Liver (tissue), 9 donors: ENCODE measurements around the gene TCF7L2. TPM values are rescaled to one million over a fixed set of nuclear protein-coding genes. Genes with fewer than 3 reads are reported as not detected.

Experiments used
- DNase-seq: peaks from one replicate; pipeline ENCODE4 v3.0.0-alpha.2; 2017; ENCODE audit warnings: low spot score
- H3K27ac ChIP-seq, 2 donors: one replicate each; pipeline ENCODE4 v1.7.0; 2013; ENCODE audit warnings: inconsistent platforms in 2 of 2, low read length in 2 of 2, control low read depth in 1 of 2, low read depth in 1 of 2, mild to moderate bottlenecking in 1 of 2
- H3K27me3 ChIP-seq, 4 donors: one replicate each; pipeline versions ENCODE4 v1.6.1 to v1.7.0; 2013; ENCODE audit warnings: low read length in 3 of 4, inconsistent platforms in 1 of 4, mild to moderate bottlenecking in 1 of 4, moderate library complexity in 1 of 4; ENCODE audit not compliant: control insufficient read depth in 4 of 4, insufficient read depth in 4 of 4
- H3K36me3 ChIP-seq, 4 donors: one replicate each; pipeline versions ENCODE4 v1.6.1 to v1.7.0; 2013; ENCODE audit warnings: low read length in 3 of 4, mild to moderate bottlenecking in 3 of 4, low read depth in 1 of 4, moderate library complexity in 1 of 4; ENCODE audit not compliant: control insufficient read depth in 4 of 4, insufficient read depth in 3 of 4
- H3K4me1 ChIP-seq, 4 donors: one replicate each; pipeline versions ENCODE4 v1.6.1 to v1.7.0; 2013; ENCODE audit warnings: low read length in 3 of 4, mild to moderate bottlenecking in 3 of 4, moderate library complexity in 1 of 4; ENCODE audit not compliant: control insufficient read depth in 4 of 4, insufficient read depth in 4 of 4
- H3K4me3 ChIP-seq, 3 donors: one replicate each; pipeline versions ENCODE4 v1.6.1 to v1.7.0; 2013; ENCODE audit warnings: low read length in 3 of 3, control low read depth in 1 of 3, low read depth in 1 of 3, mild to moderate bottlenecking in 1 of 3
- H3K9ac ChIP-seq, 2 donors: one replicate each; pipeline ENCODE4 v1.7.0; 2013; ENCODE audit warnings: low read length in 2 of 2, mild to moderate bottlenecking in 2 of 2, moderate library complexity in 2 of 2, control low read depth in 1 of 2, low read depth in 1 of 2
- H3K9me3 ChIP-seq, 4 donors: one replicate each; pipeline versions ENCODE4 v1.6.1 to v1.7.0; 2013; ENCODE audit warnings: low read length in 3 of 4; ENCODE audit not compliant: control insufficient read depth in 4 of 4
- EGR1 ChIP-seq, 2 donors: IDR thresholded peaks; 2 replicates each; pipeline ENCODE4 v1.6.1; 2016 to 2018; ENCODE audit warnings: antibody characterized with exemption in 2 of 2, low read depth in 2 of 2
- FOXA1 ChIP-seq: IDR thresholded peaks from 2 replicates; pipeline ENCODE4 v1.6.1; 2016; ENCODE audit warnings: antibody characterized with exemption
- FOXA2 ChIP-seq: IDR thresholded peaks from 2 replicates; pipeline ENCODE4 v1.6.1; 2016; ENCODE audit warnings: antibody characterized with exemption
- GABPA ChIP-seq, 2 donors: IDR thresholded peaks in 1 of 2; conservative IDR thresholded peaks in 1 of 2; 2 replicates each; pipeline ENCODE4 v1.6.1; 2016; ENCODE audit warnings: antibody characterized with exemption in 2 of 2, mild to moderate bottlenecking in 1 of 2, moderate library complexity in 1 of 2
- HNF4A ChIP-seq, 2 donors: conservative IDR thresholded peaks; 2 replicates each; pipeline ENCODE4 v1.6.1; 2016; ENCODE audit warnings: antibody characterized with exemption in 2 of 2, mild to moderate bottlenecking in 2 of 2
- HNF4G ChIP-seq: IDR thresholded peaks from 2 replicates; pipeline ENCODE4 v1.6.1; 2016; ENCODE audit warnings: antibody characterized with exemption
- JUND ChIP-seq, 2 donors: IDR thresholded peaks; 2 replicates each; pipeline ENCODE4 v1.6.1; 2016; ENCODE audit warnings: antibody characterized with exemption in 2 of 2
- NR2F2 ChIP-seq: IDR thresholded peaks from 2 replicates; pipeline ENCODE4 v1.6.1; 2016; ENCODE audit warnings: antibody characterized with exemption
- RAD21 ChIP-seq, 2 donors: IDR thresholded peaks; 2 replicates each; pipeline ENCODE4 v1.6.1; 2016; ENCODE audit warnings: antibody characterized with exemption in 2 of 2, mild to moderate bottlenecking in 2 of 2
- RXRA ChIP-seq, 2 donors: IDR thresholded peaks; 2 replicates each; pipeline ENCODE4 v1.6.1; 2017 to 2018; ENCODE audit warnings: antibody characterized with exemption in 2 of 2, mild to moderate bottlenecking in 1 of 2
- SP1 ChIP-seq: IDR thresholded peaks from 2 replicates; pipeline ENCODE4 v1.6.1; 2018; ENCODE audit warnings: antibody characterized with exemption, mild to moderate bottlenecking
- TAF1 ChIP-seq: conservative IDR thresholded peaks from 2 replicates; pipeline ENCODE4 v1.6.1; 2016; ENCODE audit warnings: antibody characterized with exemption, mild to moderate bottlenecking
- YY1 ChIP-seq: IDR thresholded peaks from 2 replicates; pipeline ENCODE4 v1.6.1; 2016; ENCODE audit warnings: antibody characterized with exemption, mild to moderate bottlenecking
- WGBS: extraction: QIAGEN DNeasy Blood & Tissue Kit; methylation state at CpG from one replicate; pipeline ENCODE4 v1.1.7; 2013; 5-methylcytosine and 5-hydroxymethylcytosine counted together
- polyA plus RNA-seq, 2 donors: library from polyadenylated mRNA; stranded (reverse) in 1 of 2; unstranded in 1 of 2; fragments of 200-250 nt in 1 of 2; fragments of >200 nt in 1 of 2; fragmentation: Nextera tagmentation in 1 of 2; extraction: Ambion mirVana in 1 of 2; gene quantifications; one replicate each; pipeline versions ENCODE4 v1.2.1 to v1.2.3, GENCODE V29; 2013 to 2015
- total RNA-seq, 2 donors: library from RNA; depleted of rRNA; stranded (reverse); fragments of >200 nt; gene quantifications; one replicate each; pipeline ENCODE4 v1.2.3, GENCODE V29; 2014
- TF ChIP-seq, protein P1 (sequence below): IDR thresholded peaks from 2 replicates; pipeline ENCODE4 v1.6.1; 2016; ENCODE audit warnings: antibody characterized with exemption
- TF ChIP-seq, protein P2 (sequence below): IDR thresholded peaks from 2 replicates; pipeline ENCODE4 v1.6.1; 2016; ENCODE audit warnings: antibody characterized with exemption, mild to moderate bottlenecking
- TF ChIP-seq, protein P3 (sequence below): IDR thresholded peaks from 2 replicates; pipeline ENCODE4 v1.6.1; 2016; ENCODE audit warnings: antibody characterized with exemption
- TF ChIP-seq, protein P4 (sequence below): IDR thresholded peaks from 2 replicates; pipeline ENCODE4 v1.6.1; 2016; ENCODE audit warnings: antibody characterized with exemption
- TF ChIP-seq, protein P5 (sequence below): fragments of 150-350 bp; IDR thresholded peaks from 2 replicates; pipeline ENCODE4 v1.5.1; 2017; ENCODE audit warnings: improper control_type of control experiment, low read depth, low read length; ENCODE audit not compliant: missing input control
- donor health status: healthy.
- donor health status: healthy.
- donor health status: healthy.
- donor health status: healthy.
- donor health status: healthy.

TCF7L2 gene
- total and polyA plus RNA-seq, 4 donors: 4.9 to 18.0 (median 8.3) TPM

DNA sequence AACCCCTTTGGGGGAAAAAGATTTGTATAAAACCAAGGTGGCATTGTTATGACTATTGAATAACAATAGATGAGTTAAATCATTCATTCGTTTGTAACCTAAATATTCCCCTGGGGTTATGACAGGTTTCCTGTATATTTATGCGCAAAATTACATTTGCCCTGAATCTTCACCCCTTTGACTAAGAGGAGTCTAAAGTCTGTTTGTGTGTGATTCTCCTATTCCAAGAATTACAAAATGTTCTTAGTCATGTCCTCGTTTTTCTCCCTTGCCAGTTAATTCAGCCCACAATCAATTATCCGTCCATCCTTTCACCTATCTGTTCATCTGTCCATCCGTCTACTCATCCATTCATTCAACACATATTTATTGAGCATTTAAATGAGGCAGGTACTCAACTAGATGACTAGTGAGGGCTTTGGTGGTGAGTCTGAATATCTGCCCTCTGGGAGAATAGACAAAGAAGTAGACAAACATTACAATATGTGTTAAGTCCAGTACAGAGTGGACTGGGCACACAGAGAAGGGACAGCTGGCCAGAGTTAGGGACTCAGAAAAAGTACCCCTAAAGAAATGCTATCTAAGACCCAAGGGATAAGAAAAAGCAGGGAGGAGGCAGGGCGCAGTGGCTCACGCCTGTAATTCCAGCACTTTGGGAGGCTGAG is 35.6 kb upstream of the TCF7L2 start:
- no peaks in the 10 kb centered on the region for H3K9me3 ChIP-seq
- WGBS: 72% methylated on average over 7 of the region's 7 CpGs
- no peak for DNase-seq
- TF ChIP-seq HNF4A (conservative IDR thresholded peaks at IDR 0.05) (peak; percentile 51 to 55), FOXA2 (no peak), FOXA1 (no peak), SP1 (peak; percentile 16)
- H3K4me1 ChIP-seq: peaks cover 5 to 14% (median 9%) of the 10 kb centered on the region in 4 donors
- no peaks in the 10 kb centered on the region for H3K36me3 ChIP-seq
- H3K4me3 ChIP-seq: no peak overlapping the region
- no peaks in the 10 kb centered on the region for H3K27me3 ChIP-seq
- H3K27ac ChIP-seq: peak overlapping the region in 1 of 2 donors; percentile 34
- no peak overlapping the region for H3K9ac ChIP-seq

DNA sequence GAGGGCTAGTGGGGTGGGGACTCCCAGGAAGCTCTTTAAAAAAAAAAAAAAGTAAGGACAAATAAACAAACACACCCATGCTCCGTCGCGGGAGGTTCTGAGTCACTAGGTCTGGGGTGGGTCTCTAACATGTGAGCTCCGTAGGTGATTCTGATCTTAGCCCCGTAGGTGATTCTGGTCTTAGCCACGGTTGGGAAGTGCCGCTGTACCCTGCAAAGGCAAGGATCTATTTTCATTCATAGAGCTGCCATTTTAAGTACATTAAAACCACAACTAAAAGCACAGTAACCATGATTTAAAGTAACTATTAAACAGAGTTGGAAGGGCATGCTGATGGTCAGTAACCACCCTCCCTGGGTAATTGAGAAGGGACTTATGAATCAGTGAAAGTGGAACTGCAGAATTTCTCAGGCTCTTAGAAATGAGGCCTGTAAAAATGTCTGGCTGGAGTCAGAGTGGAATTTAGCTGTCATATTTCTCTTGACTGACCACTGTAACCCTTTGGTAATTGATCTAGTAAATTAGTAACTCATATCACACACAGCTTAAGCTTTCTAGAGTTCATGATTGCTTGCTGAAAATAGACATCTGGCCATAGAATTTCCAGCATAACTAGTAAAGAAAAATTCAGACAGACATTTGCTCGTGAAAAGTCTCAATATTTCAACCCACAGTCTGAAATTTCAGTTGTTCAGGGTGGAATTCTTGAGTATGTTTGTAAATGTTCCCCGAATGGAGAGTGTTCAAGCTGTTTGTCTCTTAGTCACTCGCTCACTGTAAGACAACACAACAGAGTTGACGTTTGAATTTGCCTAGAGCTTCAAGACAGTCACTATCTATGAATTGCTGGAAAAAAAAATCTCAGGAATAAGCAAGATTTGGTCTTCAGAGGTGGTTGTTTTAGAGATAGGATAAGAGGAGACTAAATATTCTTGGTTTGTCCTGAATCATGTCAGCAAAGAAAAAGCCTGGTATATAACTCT is 34.2 kb upstream of the TCF7L2 start:
- no peak for DNase-seq
- Histone ChIP-seq H3K4me1 (peaks cover 5 to 14% (median 9%) of the 10 kb centered on the region in 4 donors), H3K4me3 (no peak overlapping the region), H3K9ac (peak overlapping the region in 1 of 2 donors; percentile 42), H3K9me3 (no peaks in the 10 kb centered on the region), H3K36me3 (no peaks in the 10 kb centered on the region), H3K27ac (peak overlapping the region; percentile 45 to 75), H3K27me3 (no peaks in the 10 kb centered on the region)
- 37% methylated on average over 11 of the region's 11 CpGs for WGBS
- TF ChIP-seq RAD21 (IDR thresholded peaks at IDR 0.05) (peak in 1 of 2 donors; percentile 7), HNF4A (conservative IDR thresholded peaks at IDR 0.05) (peak in 1 of 2 donors; percentile 31), FOXA1 (no peak), EGR1 (IDR thresholded peaks at IDR 0.05; ENCODE audit: low read depth in 2 of 2) (no peak), TAF1 (peak; percentile 36), YY1 (peak; percentile 46), FOXA2 (no peak), HNF4G (peak; percentile 19), RXRA (IDR thresholded peaks at IDR 0.05) (no peak), NR2F2 (no peak), JUND (IDR thresholded peaks at IDR 0.05) (peak; percentile 48 to 78), GABPA (IDR thresholded peaks at IDR 0.05 in 1 of 2, conservative IDR thresholded peaks at IDR 0.05 in 1 of 2) (no peak), SP1 (peak; percentile 48)
- TF ChIP-seq, protein P1, sequence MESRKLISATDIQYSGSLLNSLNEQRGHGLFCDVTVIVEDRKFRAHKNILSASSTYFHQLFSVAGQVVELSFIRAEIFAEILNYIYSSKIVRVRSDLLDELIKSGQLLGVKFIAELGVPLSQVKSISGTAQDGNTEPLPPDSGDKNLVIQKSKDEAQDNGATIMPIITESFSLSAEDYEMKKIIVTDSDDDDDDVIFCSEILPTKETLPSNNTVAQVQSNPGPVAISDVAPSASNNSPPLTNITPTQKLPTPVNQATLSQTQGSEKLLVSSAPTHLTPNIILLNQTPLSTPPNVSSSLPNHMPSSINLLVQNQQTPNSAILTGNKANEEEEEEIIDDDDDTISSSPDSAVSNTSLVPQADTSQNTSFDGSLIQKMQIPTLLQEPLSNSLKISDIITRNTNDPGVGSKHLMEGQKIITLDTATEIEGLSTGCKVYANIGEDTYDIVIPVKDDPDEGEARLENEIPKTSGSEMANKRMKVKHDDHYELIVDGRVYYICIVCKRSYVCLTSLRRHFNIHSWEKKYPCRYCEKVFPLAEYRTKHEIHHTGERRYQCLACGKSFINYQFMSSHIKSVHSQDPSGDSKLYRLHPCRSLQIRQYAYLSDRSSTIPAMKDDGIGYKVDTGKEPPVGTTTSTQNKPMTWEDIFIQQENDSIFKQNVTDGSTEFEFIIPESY: no peak
- TF ChIP-seq, protein P2, sequence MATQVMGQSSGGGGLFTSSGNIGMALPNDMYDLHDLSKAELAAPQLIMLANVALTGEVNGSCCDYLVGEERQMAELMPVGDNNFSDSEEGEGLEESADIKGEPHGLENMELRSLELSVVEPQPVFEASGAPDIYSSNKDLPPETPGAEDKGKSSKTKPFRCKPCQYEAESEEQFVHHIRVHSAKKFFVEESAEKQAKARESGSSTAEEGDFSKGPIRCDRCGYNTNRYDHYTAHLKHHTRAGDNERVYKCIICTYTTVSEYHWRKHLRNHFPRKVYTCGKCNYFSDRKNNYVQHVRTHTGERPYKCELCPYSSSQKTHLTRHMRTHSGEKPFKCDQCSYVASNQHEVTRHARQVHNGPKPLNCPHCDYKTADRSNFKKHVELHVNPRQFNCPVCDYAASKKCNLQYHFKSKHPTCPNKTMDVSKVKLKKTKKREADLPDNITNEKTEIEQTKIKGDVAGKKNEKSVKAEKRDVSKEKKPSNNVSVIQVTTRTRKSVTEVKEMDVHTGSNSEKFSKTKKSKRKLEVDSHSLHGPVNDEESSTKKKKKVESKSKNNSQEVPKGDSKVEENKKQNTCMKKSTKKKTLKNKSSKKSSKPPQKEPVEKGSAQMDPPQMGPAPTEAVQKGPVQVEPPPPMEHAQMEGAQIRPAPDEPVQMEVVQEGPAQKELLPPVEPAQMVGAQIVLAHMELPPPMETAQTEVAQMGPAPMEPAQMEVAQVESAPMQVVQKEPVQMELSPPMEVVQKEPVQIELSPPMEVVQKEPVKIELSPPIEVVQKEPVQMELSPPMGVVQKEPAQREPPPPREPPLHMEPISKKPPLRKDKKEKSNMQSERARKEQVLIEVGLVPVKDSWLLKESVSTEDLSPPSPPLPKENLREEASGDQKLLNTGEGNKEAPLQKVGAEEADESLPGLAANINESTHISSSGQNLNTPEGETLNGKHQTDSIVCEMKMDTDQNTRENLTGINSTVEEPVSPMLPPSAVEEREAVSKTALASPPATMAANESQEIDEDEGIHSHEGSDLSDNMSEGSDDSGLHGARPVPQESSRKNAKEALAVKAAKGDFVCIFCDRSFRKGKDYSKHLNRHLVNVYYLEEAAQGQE: no peak
- TF ChIP-seq, protein P3, sequence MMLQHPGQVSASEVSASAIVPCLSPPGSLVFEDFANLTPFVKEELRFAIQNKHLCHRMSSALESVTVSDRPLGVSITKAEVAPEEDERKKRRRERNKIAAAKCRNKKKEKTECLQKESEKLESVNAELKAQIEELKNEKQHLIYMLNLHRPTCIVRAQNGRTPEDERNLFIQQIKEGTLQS: no peak
- TF ChIP-seq, protein P4, sequence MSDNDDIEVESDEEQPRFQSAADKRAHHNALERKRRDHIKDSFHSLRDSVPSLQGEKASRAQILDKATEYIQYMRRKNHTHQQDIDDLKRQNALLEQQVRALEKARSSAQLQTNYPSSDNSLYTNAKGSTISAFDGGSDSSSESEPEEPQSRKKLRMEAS: no peak
- TF ChIP-seq, protein P5, sequence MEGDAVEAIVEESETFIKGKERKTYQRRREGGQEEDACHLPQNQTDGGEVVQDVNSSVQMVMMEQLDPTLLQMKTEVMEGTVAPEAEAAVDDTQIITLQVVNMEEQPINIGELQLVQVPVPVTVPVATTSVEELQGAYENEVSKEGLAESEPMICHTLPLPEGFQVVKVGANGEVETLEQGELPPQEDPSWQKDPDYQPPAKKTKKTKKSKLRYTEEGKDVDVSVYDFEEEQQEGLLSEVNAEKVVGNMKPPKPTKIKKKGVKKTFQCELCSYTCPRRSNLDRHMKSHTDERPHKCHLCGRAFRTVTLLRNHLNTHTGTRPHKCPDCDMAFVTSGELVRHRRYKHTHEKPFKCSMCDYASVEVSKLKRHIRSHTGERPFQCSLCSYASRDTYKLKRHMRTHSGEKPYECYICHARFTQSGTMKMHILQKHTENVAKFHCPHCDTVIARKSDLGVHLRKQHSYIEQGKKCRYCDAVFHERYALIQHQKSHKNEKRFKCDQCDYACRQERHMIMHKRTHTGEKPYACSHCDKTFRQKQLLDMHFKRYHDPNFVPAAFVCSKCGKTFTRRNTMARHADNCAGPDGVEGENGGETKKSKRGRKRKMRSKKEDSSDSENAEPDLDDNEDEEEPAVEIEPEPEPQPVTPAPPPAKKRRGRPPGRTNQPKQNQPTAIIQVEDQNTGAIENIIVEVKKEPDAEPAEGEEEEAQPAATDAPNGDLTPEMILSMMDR: no peak
